GM23338 (cell line): ENCODE data around the gene DECR2.

Experiments used
- EZH2 ChIP-seq: fragments of 200-600 bp; sonication (generic); IDR thresholded peaks from one replicate; pipeline ENCODE4 v1.8.0; 2017; ENCODE audit warnings: antibody characterized with exemption, mild to moderate bottlenecking, low read depth; ENCODE audit not compliant: unreplicated experiment
- EZH2phosphoT487 ChIP-seq: fragments of 200-600 bp; sonication (generic); IDR thresholded peaks from one replicate; pipeline ENCODE4 v1.8.1; 2018; ENCODE audit warnings: antibody characterized with exemption; ENCODE audit not compliant: unreplicated experiment
- JUNB ChIP-seq: IDR thresholded peaks from one replicate; pipeline ENCODE4 v1.6.1; 2016; ENCODE audit warnings: antibody characterized with exemption; ENCODE audit not compliant: unreplicated experiment
- TF ChIP-seq, protein P1 (sequence below), 2 experiments: fragments of 200-600 bp in 1 of 2; sonication (generic) in 1 of 2; conservative IDR thresholded peaks; 2 replicates each; pipeline versions ENCODE4 v1.5.1 to v1.6.1; 2016 to 2017; ENCODE audit warnings: antibody characterized with exemption in 2 of 2, low read depth in 2 of 2, mild to moderate bottlenecking in 2 of 2, moderate library complexity in 1 of 2

DNA sequence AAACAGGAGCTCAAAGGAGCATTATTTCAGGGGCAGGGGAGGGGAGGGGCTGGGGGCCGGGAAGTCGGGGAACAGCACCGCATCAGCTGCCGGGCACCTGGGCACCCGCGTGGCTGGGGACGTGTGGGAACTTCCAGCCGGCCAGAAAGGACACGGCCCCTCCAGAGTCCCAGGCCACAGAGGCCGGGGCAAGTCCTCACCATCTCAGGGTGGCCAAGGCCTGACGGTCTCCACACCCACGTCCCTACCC is 21.0 kb upstream of the DECR2 start:
- TF ChIP-seq, protein P1, sequence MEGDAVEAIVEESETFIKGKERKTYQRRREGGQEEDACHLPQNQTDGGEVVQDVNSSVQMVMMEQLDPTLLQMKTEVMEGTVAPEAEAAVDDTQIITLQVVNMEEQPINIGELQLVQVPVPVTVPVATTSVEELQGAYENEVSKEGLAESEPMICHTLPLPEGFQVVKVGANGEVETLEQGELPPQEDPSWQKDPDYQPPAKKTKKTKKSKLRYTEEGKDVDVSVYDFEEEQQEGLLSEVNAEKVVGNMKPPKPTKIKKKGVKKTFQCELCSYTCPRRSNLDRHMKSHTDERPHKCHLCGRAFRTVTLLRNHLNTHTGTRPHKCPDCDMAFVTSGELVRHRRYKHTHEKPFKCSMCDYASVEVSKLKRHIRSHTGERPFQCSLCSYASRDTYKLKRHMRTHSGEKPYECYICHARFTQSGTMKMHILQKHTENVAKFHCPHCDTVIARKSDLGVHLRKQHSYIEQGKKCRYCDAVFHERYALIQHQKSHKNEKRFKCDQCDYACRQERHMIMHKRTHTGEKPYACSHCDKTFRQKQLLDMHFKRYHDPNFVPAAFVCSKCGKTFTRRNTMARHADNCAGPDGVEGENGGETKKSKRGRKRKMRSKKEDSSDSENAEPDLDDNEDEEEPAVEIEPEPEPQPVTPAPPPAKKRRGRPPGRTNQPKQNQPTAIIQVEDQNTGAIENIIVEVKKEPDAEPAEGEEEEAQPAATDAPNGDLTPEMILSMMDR (conservative IDR thresholded peaks at IDR 0.05; ENCODE audit: low read depth in 2 of 2), result no peak
- TF ChIP-seq EZH2phosphoT487 (no peak), JUNB (no peak), EZH2 (no peak)
